ENCODE results near the gene RTP5.

- no peak for TF ChIP-seq CTCF (IDR thresholded peaks at IDR 0.05)
- TF ChIP-seq POLR2AphosphoS5 (IDR thresholded peaks at IDR 0.05) = no peak
- TF ChIP-seq POLR2A (IDR thresholded peaks at IDR 0.05) = no peak
- TF ChIP-seq EP300 (IDR thresholded peaks at IDR 0.05) = no peak
Measured at GRCh38 chr2:241885291-241885945, 15.9 kb downstream of the RTP5 start.
